GM18867 (cell line): ENCODE results near the gene SEC61A1.

ENCODE experiments used
- ATAC-seq: cut with Tn5 transposase; IDR thresholded peaks from one replicate; pipeline ENCODE4 v1.9.1; 2021; ENCODE audit warnings: mild to moderate bottlenecking, moderate library complexity; ENCODE audit not compliant: unreplicated experiment

SEC61A1 gene

GRCh38 chr3:128111147-128111546, 58.9 kb downstream of the SEC61A1 start:
- no peak for ATAC-seq

- peak; percentile 66 for ATAC-seq
Observed at GRCh38 chr3:128112357-128112968, 60.2 kb downstream of the SEC61A1 start.

GRCh38 chr3:128113817-128114794, 61.9 kb downstream of the SEC61A1 start:
- ATAC-seq: peak; percentile 67
